Endothelial cell (in vitro differentiated cells): ENCODE data around the gene SLC29A4. TPM values are rescaled to one million over a fixed set of nuclear protein-coding genes. Genes with fewer than 3 reads are reported as not detected.
"Not testable (repeated sequence)": the region's sequence is repeated elsewhere in the genome, so short reads cannot be mapped to it uniquely, and the experiment has no call there.

Experiments
- DNase-seq: peaks from one replicate; pipeline ENCODE4 v3.0.0; 2021; ENCODE audit warnings: low spot score
- H3K27ac Mint-ChIP-seq: one replicate; pipeline ENCODE4 v1.8.0; 2021; ENCODE audit warnings: mixed read lengths, inconsistent platforms; ENCODE audit not compliant: unreplicated experiment
- H3K27me3 Mint-ChIP-seq: one replicate; pipeline ENCODE4 v1.8.0; 2021; ENCODE audit warnings: mild to moderate bottlenecking, moderate library complexity, mixed read lengths, inconsistent platforms; ENCODE audit not compliant: unreplicated experiment
- H3K36me3 Mint-ChIP-seq: one replicate; pipeline ENCODE4 v1.8.0; 2021; ENCODE audit warnings: mild to moderate bottlenecking, low read depth, mixed read lengths, inconsistent platforms; ENCODE audit not compliant: unreplicated experiment
- H3K4me1 Mint-ChIP-seq: one replicate; pipeline ENCODE4 v1.8.0; 2021; ENCODE audit warnings: mild to moderate bottlenecking, mixed read lengths, inconsistent platforms; ENCODE audit not compliant: unreplicated experiment
- H3K4me3 Mint-ChIP-seq: one replicate; pipeline ENCODE4 v1.8.0; 2021; ENCODE audit warnings: mild to moderate bottlenecking, mixed read lengths, inconsistent platforms; ENCODE audit not compliant: unreplicated experiment
- H3K9me3 Mint-ChIP-seq: one replicate; pipeline ENCODE4 v1.8.0; 2021; ENCODE audit warnings: mixed read lengths, inconsistent platforms; ENCODE audit not compliant: unreplicated experiment
- total RNA-seq: library from RNA; stranded (reverse); fragmentation: NEBNext Ultra II Directional; extraction: Animal tissue kit (Norgen Biotek cat#: 25700); gene quantifications from one replicate; pipeline ENCODE4 v1.2.1, GENCODE V29; 2021; ENCODE audit not compliant: unreplicated experiment
- TF ChIP-seq, protein P1 (sequence below): fragments of 200-600 bp; sonication (generic); IDR thresholded peaks from one replicate; pipeline ENCODE4 v1.5.0; 2021; ENCODE audit warnings: antibody characterized with exemption; ENCODE audit not compliant: unreplicated experiment

The SLC29A4 gene
- total RNA-seq, 1 donor from 2014 or later: 6.4 TPM

DNA sequence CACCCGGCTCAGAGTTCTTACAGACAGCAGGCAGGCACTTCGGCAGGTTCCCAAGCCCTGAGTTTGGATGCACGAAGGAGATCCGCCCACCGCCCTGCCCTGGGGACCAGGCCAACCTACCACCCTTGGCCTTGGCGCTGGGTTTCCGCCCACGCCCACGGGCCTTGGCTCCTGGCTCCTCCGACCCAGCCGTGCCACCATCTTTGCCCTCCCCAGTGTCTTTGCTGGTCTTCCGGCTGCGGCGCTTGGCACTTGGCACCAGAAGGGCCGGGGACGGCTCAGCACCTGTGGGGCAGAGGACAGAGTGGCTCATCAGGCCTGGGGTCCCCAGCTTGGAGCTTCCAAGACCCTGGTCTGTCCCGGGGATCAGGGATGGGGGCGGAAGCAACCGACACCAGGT lies 32.1 kb downstream of the SLC29A4 start:
- H3K4me1 Mint-ChIP-seq: no peaks in the 10 kb centered on the region
- H3K4me3 Mint-ChIP-seq: no peak overlapping the region
- peaks cover 10% of the 10 kb centered on the region for H3K27me3 Mint-ChIP-seq
- no peak overlapping the region for H3K27ac Mint-ChIP-seq
- DNase-seq: no peak
- no peaks in the 10 kb centered on the region for H3K9me3 Mint-ChIP-seq
- peaks cover 28% of the 10 kb centered on the region for H3K36me3 Mint-ChIP-seq
- TF ChIP-seq, protein P1, sequence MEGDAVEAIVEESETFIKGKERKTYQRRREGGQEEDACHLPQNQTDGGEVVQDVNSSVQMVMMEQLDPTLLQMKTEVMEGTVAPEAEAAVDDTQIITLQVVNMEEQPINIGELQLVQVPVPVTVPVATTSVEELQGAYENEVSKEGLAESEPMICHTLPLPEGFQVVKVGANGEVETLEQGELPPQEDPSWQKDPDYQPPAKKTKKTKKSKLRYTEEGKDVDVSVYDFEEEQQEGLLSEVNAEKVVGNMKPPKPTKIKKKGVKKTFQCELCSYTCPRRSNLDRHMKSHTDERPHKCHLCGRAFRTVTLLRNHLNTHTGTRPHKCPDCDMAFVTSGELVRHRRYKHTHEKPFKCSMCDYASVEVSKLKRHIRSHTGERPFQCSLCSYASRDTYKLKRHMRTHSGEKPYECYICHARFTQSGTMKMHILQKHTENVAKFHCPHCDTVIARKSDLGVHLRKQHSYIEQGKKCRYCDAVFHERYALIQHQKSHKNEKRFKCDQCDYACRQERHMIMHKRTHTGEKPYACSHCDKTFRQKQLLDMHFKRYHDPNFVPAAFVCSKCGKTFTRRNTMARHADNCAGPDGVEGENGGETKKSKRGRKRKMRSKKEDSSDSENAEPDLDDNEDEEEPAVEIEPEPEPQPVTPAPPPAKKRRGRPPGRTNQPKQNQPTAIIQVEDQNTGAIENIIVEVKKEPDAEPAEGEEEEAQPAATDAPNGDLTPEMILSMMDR: no peak

DNA sequence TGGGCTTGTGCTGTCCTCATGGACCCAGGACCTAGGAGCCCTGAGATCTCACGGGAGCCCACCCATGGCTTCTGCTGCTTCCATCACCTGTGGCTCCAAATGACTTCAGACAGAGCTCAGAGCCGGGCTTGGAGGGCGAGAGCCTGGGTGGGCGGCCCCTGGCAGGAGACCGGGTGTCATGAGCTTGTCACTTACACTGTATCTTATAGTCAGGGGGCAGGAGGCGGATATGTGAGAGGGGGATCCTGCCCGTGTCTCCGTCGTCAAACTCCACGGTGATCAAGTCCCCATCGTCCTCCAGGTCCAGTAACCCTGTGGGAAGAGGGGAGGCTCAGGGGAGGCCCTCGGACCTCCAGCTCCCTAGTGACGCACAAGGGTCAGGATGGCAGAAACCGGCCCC lies 33.0 kb downstream of the SLC29A4 start:
- no peak overlapping the region for H3K4me3 Mint-ChIP-seq
- no peaks in the 10 kb centered on the region for H3K4me1 Mint-ChIP-seq
- no peaks in the 10 kb centered on the region for H3K9me3 Mint-ChIP-seq
- DNase-seq: no peak
- peaks cover 11% of the 10 kb centered on the region for H3K27me3 Mint-ChIP-seq
- TF ChIP-seq, protein P1: no peak
- no peak overlapping the region for H3K27ac Mint-ChIP-seq
- peaks cover 32% of the 10 kb centered on the region for H3K36me3 Mint-ChIP-seq

DNA sequence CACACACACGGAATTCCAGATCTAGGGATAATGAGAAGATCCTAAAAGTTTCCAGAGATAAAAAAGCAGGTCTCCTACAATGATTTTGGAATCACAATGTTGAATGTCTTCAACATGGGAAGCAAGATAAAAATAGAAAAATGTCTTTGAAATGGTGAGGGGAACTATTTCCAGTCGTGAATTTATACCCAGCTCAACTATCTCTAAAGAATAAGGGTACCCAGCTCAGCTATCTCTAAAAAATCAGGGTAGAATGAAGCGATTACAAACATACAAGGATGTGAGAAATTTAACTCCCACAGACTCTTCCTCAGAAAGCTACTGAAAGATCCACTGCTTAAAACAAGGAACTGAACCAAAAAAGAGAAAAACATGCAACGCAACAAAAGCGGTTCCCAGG lies 35.9 kb downstream of the SLC29A4 start:
- peak overlapping the region; percentile 15 for H3K27ac Mint-ChIP-seq
- not testable (repeated sequence) for DNase-seq, H3K4me1 Mint-ChIP-seq, H3K9me3 Mint-ChIP-seq
- H3K36me3 Mint-ChIP-seq: peaks cover 43% of the 10 kb centered on the region
- peaks cover 17% of the 10 kb centered on the region for H3K27me3 Mint-ChIP-seq
- peak overlapping the region; percentile 83 for H3K4me3 Mint-ChIP-seq

DNA sequence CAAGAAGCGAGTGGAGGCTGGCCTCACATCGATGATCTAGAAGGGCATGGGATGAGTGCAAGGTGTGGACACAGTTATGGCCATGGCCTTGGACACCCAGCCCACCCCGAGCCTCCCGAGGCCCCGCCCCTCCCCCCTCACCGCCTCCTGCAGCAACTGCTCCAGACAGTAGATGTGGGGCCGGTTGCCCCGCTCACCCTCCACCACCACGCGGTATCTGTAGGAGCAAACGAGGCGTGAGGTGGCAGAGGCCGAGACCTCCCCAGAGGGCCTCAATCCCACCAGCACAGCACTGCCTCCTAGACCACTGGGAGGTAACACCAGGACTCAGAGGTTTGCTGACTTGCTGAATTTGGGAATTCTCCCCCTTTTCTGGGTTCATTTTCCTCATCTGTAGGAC lies 37.6 kb downstream of the SLC29A4 start:
- no peak overlapping the region for H3K27ac Mint-ChIP-seq
- H3K9me3 Mint-ChIP-seq: no peaks in the 10 kb centered on the region
- TF ChIP-seq, protein P1: no peak
- no peaks in the 10 kb centered on the region for H3K4me1 Mint-ChIP-seq
- no peak overlapping the region for H3K4me3 Mint-ChIP-seq
- no peak for DNase-seq
- H3K36me3 Mint-ChIP-seq: peaks cover 47% of the 10 kb centered on the region
- H3K27me3 Mint-ChIP-seq: peaks cover 15% of the 10 kb centered on the region

DNA sequence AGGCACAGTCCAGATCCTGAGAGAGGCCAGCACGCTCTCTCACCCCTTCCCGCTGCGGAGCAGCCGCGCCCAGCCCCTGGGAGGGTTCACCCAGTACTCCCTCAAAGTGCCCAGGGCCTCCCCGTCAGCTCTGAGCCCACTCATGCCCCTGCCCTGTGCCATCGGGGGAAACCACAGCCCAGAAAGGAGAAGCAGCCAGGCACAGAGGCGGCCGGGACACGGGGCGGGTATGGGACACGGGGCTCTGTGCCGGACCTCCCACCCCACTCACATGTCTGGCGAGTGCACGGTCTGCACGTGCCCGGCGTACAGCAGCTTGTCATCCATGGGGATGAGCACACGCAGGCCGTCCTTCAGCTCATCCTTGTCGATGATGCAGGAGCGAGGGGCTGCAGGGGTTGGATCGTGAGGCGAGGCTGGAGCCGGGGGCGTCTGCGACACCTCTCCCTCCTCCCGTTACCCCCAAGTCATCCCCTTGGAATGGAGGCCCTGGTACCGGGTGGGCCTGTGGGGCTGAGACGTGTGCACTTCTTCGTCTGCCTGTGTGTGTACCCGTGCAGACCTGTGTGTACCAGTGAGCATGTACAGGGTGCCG lies 38.2 kb downstream of the SLC29A4 start:
- H3K27me3 Mint-ChIP-seq: peaks cover 13% of the 10 kb centered on the region
- no peak overlapping the region for H3K4me3 Mint-ChIP-seq
- H3K4me1 Mint-ChIP-seq: no peaks in the 10 kb centered on the region
- H3K36me3 Mint-ChIP-seq: peaks cover 48% of the 10 kb centered on the region
- TF ChIP-seq, protein P1: no peak
- H3K27ac Mint-ChIP-seq: no peak overlapping the region
- no peak for DNase-seq
- H3K9me3 Mint-ChIP-seq: no peaks in the 10 kb centered on the region
